ENCODE data around the gene OR4K1.
"Not testable (repeated sequence)": the region's sequence is repeated elsewhere in the genome, so short reads cannot be mapped to it uniquely, and the experiment has no call there.

Gene OR4K1, protein sequence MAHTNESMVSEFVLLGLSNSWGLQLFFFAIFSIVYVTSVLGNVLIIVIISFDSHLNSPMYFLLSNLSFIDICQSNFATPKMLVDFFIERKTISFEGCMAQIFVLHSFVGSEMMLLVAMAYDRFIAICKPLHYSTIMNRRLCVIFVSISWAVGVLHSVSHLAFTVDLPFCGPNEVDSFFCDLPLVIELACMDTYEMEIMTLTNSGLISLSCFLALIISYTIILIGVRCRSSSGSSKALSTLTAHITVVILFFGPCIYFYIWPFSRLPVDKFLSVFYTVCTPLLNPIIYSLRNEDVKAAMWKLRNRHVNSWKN

GRCh38 chr14:19930617-19931016 lies at the start of gene OR4K1:
Gene OR4K1, plus strand, starts transcription at chr14:19930917. Its CDS starts 4,750 bp downstream, at chr14:19935667.
- no peak for DNase-seq

DNA sequence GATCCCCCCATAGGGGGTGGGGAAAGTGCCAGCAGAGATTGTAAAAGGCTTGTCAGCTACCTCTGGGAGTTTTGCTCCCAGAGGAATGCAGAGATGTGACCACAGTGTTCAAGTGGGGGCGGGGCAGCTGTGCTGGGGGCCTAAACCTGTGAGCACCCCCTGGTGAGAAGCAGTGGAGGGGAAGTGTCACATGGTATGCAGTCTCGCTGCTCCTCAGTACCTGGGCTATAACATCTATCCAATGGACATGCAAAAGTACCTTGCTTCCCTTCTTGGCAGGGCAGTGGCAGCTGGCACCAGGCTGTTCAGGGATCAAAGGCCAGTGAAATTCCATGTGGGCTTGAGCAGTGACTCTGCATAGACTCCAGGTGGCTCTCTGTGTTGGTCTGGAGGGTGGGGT lies 35.4 kb upstream of the OR4K1 start:
- DNase-seq: no peak

- DNase-seq: no peak
These were observed 29.7 kb upstream of the OR4K1 start for GRCh38 chr14:19900999-19901398.

DNA sequence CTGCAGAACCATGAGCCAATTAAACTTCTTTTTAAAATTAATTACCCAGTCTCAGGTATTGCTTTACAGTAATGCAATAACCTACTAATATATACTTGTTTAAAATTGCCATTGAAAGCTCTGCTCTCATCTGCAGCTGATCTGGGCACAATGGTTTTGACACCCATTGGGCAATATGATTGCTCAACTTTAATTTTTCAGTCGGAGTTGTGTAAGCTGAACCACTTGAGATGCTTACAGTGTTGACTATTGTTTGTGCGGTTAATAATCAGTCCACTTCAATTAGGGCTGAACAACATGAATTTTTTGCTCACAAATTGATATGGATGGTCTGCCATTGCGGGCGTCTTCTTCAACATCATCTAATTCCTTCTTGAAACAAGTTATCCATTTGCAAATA lies 28.3 kb upstream of the OR4K1 start:
- no peak for DNase-seq

DNA sequence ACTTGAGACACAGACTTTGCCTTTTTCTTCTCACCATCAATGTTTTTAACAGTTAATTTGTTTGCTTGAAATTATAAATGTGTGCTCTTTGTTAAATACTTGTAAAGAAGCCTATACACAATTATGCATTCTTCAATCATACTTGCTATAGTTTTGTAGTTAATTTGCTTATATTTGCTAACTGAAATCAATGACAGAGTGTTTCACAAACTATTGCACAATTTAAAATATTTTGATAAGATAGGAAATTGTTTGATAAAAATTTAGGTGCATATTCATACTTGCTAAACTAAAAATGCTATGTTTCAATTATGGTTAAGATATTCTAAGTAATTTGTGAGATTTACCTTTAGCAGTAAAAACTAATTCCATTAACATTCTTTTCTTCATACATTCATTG lies 24.1 kb upstream of the OR4K1 start:
- no peak for DNase-seq

- DNase-seq: no peak
These were observed 19.6 kb upstream of the OR4K1 start for GRCh38 chr14:19911114-19911513.

- no peak for DNase-seq
These were observed 13.5 kb upstream of the OR4K1 start for GRCh38 chr14:19917243-19917642.

GRCh38 chr14:19917955-19918518 lies 12.7 kb upstream of the OR4K1 start:
- no peak for DNase-seq

- no peak for DNase-seq
These were observed 12.0 kb upstream of the OR4K1 start for GRCh38 chr14:19918553-19919264.

DNA sequence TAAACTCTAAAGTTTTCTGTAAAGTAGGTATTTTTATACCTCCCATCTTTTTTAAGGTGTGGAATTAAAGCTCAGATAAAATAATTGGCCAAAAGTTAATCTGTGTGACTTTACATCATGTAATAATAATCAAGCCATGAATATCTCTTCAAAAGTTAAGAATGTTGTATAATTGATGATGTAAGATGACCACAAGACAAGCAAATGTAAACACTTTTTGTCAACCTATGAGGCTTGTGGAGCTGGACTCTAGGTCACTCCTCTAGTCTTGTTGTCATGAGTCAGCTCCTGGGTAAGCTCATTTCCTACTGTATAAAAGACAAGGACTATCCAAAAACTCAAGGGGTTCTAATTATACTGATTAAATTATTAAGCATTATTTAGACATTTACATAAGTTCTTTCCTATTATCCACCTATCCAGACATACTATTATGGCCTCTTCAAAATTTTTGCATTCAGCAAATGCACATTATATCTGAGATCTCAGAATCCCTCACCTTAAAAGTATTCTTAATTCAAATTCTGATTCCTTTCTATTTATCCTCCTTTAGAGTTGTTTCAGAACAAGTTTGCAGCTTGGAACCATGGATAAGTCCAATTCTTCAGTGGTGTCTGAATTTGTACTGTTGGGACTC lies 10.6 kb upstream of the OR4K1 start, which contains the start of gene OR4K5:
TSS of gene OR4K5 (plus strand) at position 587 of the 637 bp plus-strand sequence. CDS start at position 587, 0 bp downstream.
- DNase-seq: no peak

DNA sequence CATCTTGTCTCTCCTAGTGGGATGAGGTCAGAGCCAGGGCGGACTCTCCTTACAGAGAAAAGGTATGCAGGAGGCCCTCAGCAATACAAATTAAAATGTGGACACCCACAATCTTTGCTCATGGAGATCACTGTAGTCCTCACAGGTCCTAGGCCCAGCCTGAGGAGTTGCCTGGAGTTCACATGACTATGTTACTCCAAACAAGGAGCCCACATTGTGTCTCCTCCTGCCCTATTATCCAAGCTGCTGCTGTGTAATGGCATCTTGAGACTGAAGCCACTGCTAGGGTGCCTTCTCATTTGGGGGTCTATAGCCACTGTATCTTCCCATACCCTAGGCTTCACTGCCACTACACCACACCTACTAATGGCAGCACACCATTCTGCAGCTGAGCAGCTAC lies 11.0 kb downstream of the OR4K1 start:
- DNase-seq: no peak

- no peak for DNase-seq
These were observed 16.8 kb downstream of the OR4K1 start for GRCh38 chr14:19947413-19948090.

GRCh38 chr14:19949218-19949617 lies 18.5 kb downstream of the OR4K1 start:
- DNase-seq: no peak

GRCh38 chr14:19969735-19970134 lies 39.0 kb downstream of the OR4K1 start:
- DNase-seq: not testable (repeated sequence)

- no peak for DNase-seq
These were observed 44.1 kb downstream of the OR4K1 start for GRCh38 chr14:19974844-19975243.

GRCh38 chr14:19975291-19975690 lies 44.6 kb downstream of the OR4K1 start, which contains the start of gene OR4K15:
Gene OR4K15, plus strand, starts transcription at chr14:19975591. Its CDS starts 0 bp downstream, at chr14:19975591.
- no peak for DNase-seq
